Measurements from ENCODE around the gene DMGDH. TPM values are rescaled to one million over a fixed set of nuclear protein-coding genes. Genes with fewer than 3 reads are reported as not detected.

DMGDH gene
- total RNA-seq (0.99 TPM), polyA plus RNA-seq (1.1 TPM)
- long read RNA-seq, donor 1 = 0 reads
- long read RNA-seq, donor 2 = 0 reads
- long read RNA-seq, donor 3, partial matches to known transcripts = 0 of 1 reads
- long read RNA-seq, donor 3, other reads (novel, unspliced or antisense) = 0 of 1 reads
- long read RNA-seq, donor 4 = 0 reads
- long read RNA-seq, donor 5 = 0 reads
- long read RNA-seq, donor 6 = 0 reads
- long read RNA-seq, donor 7 = 0 reads
- long read RNA-seq, donor 8 = 0 reads
- long read RNA-seq, donor 9 = 0 reads
- long read RNA-seq, donor 10 = 0 reads

GRCh38 chr5:79069488-79070349 lies at the start of gene DMGDH, which contains the start of gene BHMT2:
Gene DMGDH (minus strand): TSS chr5:79069674. CDS start chr5:79069620, 54 bp downstream.
Gene BHMT2 (plus strand): TSS chr5:79069767. CDS start chr5:79069783, 16 bp downstream.
- H3K4me3 ChIP-seq (ENCODE audit: low read length in 2 of 2) = peak within 1 kb of the TSS in 1 of 2 donors; percentile 17
- no peaks in the 10 kb centered on the region for H3K9me3 ChIP-seq (ENCODE audit: control insufficient read depth in 2 of 2, insufficient read depth in 1 of 2, low read length in 1 of 2)
- no peak within 1 kb of the TSS for H3K27ac ChIP-seq (ENCODE audit: low read depth in 1 of 2, low read length in 1 of 2)
- no peak for DNase-seq (ENCODE audit: low read depth in 6 of 9, low spot score in 9 of 9)
- no peaks in the 10 kb centered on the region for H3K4me1 ChIP-seq (ENCODE audit: control insufficient read depth in 2 of 2, insufficient read depth in 2 of 2, low read length in 2 of 2)
- 37% methylated on average over 79 of the region's 79 CpGs for WGBS
- peaks cover 13 to 18% of the 10 kb centered on the region in 2 donors for H3K27me3 ChIP-seq (ENCODE audit: control insufficient read depth in 2 of 2, insufficient read depth in 1 of 2, low read length in 1 of 2)
- H3K36me3 ChIP-seq (ENCODE audit: control insufficient read depth in 2 of 2, insufficient read depth in 2 of 2, low read length in 1 of 2) = no peaks in the 10 kb centered on the region

GRCh38 chr5:79112703-79113058 lies 43.2 kb upstream of the DMGDH start:
- DNase-seq (ENCODE audit: low read depth in 6 of 9, low spot score in 9 of 9) = no peak
- Histone ChIP-seq H3K9me3 (ENCODE audit: control insufficient read depth in 2 of 2, insufficient read depth in 1 of 2, low read length in 1 of 2) (peaks cover 0 to 2% of the 10 kb centered on the region in 2 donors), H3K4me1 (ENCODE audit: control insufficient read depth in 2 of 2, insufficient read depth in 2 of 2, low read length in 2 of 2) (peaks cover 0 to 7% of the 10 kb centered on the region in 2 donors), H3K36me3 (ENCODE audit: control insufficient read depth in 2 of 2, insufficient read depth in 2 of 2, low read length in 1 of 2) (no peaks in the 10 kb centered on the region), H3K27me3 (ENCODE audit: control insufficient read depth in 2 of 2, insufficient read depth in 1 of 2, low read length in 1 of 2) (peaks cover 20 to 54% of the 10 kb centered on the region in 2 donors), H3K4me3 (ENCODE audit: low read length in 2 of 2) (no peak overlapping the region), H3K27ac (ENCODE audit: low read depth in 1 of 2, low read length in 1 of 2) (no peak overlapping the region)
- WGBS = 98% methylated on average over 5 of the region's 5 CpGs

- Histone ChIP-seq H3K36me3 (ENCODE audit: control insufficient read depth in 2 of 2, insufficient read depth in 2 of 2, low read length in 1 of 2) (no peaks in the 10 kb centered on the region), H3K9me3 (ENCODE audit: control insufficient read depth in 2 of 2, insufficient read depth in 1 of 2, low read length in 1 of 2) (peaks cover 0 to 2% of the 10 kb centered on the region in 2 donors), H3K27ac (ENCODE audit: low read depth in 1 of 2, low read length in 1 of 2) (no peak overlapping the region), H3K27me3 (ENCODE audit: control insufficient read depth in 2 of 2, insufficient read depth in 1 of 2, low read length in 1 of 2) (peaks cover 20 to 54% of the 10 kb centered on the region in 2 donors), H3K4me1 (ENCODE audit: control insufficient read depth in 2 of 2, insufficient read depth in 2 of 2, low read length in 2 of 2) (peaks cover 0 to 11% of the 10 kb centered on the region in 2 donors), H3K4me3 (ENCODE audit: low read length in 2 of 2) (no peak overlapping the region)
- WGBS = 11% methylated on average over 39 of the region's 39 CpGs
- DNase-seq (ENCODE audit: low read depth in 6 of 9, low spot score in 9 of 9) = no peak
Observed at GRCh38 chr5:79111960-79112702, 42.7 kb upstream of the DMGDH start.

GRCh38 chr5:79111387-79111959 lies 42.0 kb upstream of the DMGDH start, which contains the start of gene BHMT:
Gene BHMT (plus strand): TSS chr5:79111809. CDS start chr5:79111886, 77 bp downstream.
- Histone ChIP-seq H3K36me3 (ENCODE audit: control insufficient read depth in 2 of 2, insufficient read depth in 2 of 2, low read length in 1 of 2) (no peaks in the 10 kb centered on the region), H3K27ac (ENCODE audit: low read depth in 1 of 2, low read length in 1 of 2) (no peak within 1 kb of the TSS), H3K4me3 (ENCODE audit: low read length in 2 of 2) (no peak within 1 kb of the TSS), H3K4me1 (ENCODE audit: control insufficient read depth in 2 of 2, insufficient read depth in 2 of 2, low read length in 2 of 2) (peaks cover 0 to 11% of the 10 kb centered on the region in 2 donors), H3K27me3 (ENCODE audit: control insufficient read depth in 2 of 2, insufficient read depth in 1 of 2, low read length in 1 of 2) (peaks cover 20 to 54% of the 10 kb centered on the region in 2 donors), H3K9me3 (ENCODE audit: control insufficient read depth in 2 of 2, insufficient read depth in 1 of 2, low read length in 1 of 2) (peaks cover 0 to 2% of the 10 kb centered on the region in 2 donors)
- DNase-seq (ENCODE audit: low read depth in 6 of 9, low spot score in 9 of 9) = no peak
- 41% methylated on average over 32 of the region's 32 CpGs for WGBS

- no peaks in the 10 kb centered on the region for H3K36me3 ChIP-seq (ENCODE audit: control insufficient read depth in 2 of 2, insufficient read depth in 2 of 2, low read length in 1 of 2)
- H3K9me3 ChIP-seq (ENCODE audit: control insufficient read depth in 2 of 2, insufficient read depth in 1 of 2, low read length in 1 of 2) = peaks cover 0 to 2% of the 10 kb centered on the region in 2 donors
- 45% methylated on average over 15 of the region's 15 CpGs for WGBS
- H3K4me1 ChIP-seq (ENCODE audit: control insufficient read depth in 2 of 2, insufficient read depth in 2 of 2, low read length in 2 of 2) = peaks cover 0 to 11% of the 10 kb centered on the region in 2 donors
- DNase-seq (ENCODE audit: low read depth in 6 of 9, low spot score in 9 of 9) = peak in 2 of 9 donors; percentile 18 to 23
- H3K27me3 ChIP-seq (ENCODE audit: control insufficient read depth in 2 of 2, insufficient read depth in 1 of 2, low read length in 1 of 2) = peaks cover 20 to 51% of the 10 kb centered on the region in 2 donors
- H3K4me3 ChIP-seq (ENCODE audit: low read length in 2 of 2) = no peak overlapping the region
- H3K27ac ChIP-seq (ENCODE audit: low read depth in 1 of 2, low read length in 1 of 2) = no peak overlapping the region
Observed at GRCh38 chr5:79109527-79110492, 40.3 kb upstream of the DMGDH start.

GRCh38 chr5:79108792-79109191 lies 39.3 kb upstream of the DMGDH start:
- peaks cover 0 to 2% of the 10 kb centered on the region in 2 donors for H3K9me3 ChIP-seq (ENCODE audit: control insufficient read depth in 2 of 2, insufficient read depth in 1 of 2, low read length in 1 of 2)
- no peaks in the 10 kb centered on the region for H3K36me3 ChIP-seq (ENCODE audit: control insufficient read depth in 2 of 2, insufficient read depth in 2 of 2, low read length in 1 of 2)
- H3K4me3 ChIP-seq (ENCODE audit: low read length in 2 of 2) = no peak overlapping the region
- peaks cover 0 to 11% of the 10 kb centered on the region in 2 donors for H3K4me1 ChIP-seq (ENCODE audit: control insufficient read depth in 2 of 2, insufficient read depth in 2 of 2, low read length in 2 of 2)
- 86% methylated on average over 8 of the region's 8 CpGs for WGBS
- no peak overlapping the region for H3K27ac ChIP-seq (ENCODE audit: low read depth in 1 of 2, low read length in 1 of 2)
- peaks cover 20 to 47% of the 10 kb centered on the region in 2 donors for H3K27me3 ChIP-seq (ENCODE audit: control insufficient read depth in 2 of 2, insufficient read depth in 1 of 2, low read length in 1 of 2)
- DNase-seq (ENCODE audit: low read depth in 6 of 9, low spot score in 9 of 9) = no peak

- no peak overlapping the region for H3K4me3 ChIP-seq (ENCODE audit: low read length in 2 of 2)
- peaks cover 0 to 2% of the 10 kb centered on the region in 2 donors for H3K9me3 ChIP-seq (ENCODE audit: control insufficient read depth in 2 of 2, insufficient read depth in 1 of 2, low read length in 1 of 2)
- DNase-seq (ENCODE audit: low read depth in 6 of 9, low spot score in 9 of 9) = no peak
- H3K27me3 ChIP-seq (ENCODE audit: control insufficient read depth in 2 of 2, insufficient read depth in 1 of 2, low read length in 1 of 2) = peaks cover 20 to 41% of the 10 kb centered on the region in 2 donors
- H3K36me3 ChIP-seq (ENCODE audit: control insufficient read depth in 2 of 2, insufficient read depth in 2 of 2, low read length in 1 of 2) = no peaks in the 10 kb centered on the region
- no peak overlapping the region for H3K27ac ChIP-seq (ENCODE audit: low read depth in 1 of 2, low read length in 1 of 2)
- peaks cover 0 to 11% of the 10 kb centered on the region in 2 donors for H3K4me1 ChIP-seq (ENCODE audit: control insufficient read depth in 2 of 2, insufficient read depth in 2 of 2, low read length in 2 of 2)
- whole genome bisulfite sequencing = 82% methylated on average over 3 of the region's 3 CpGs
Observed at GRCh38 chr5:79108086-79108485, 38.6 kb upstream of the DMGDH start.
